Epithelial cell of prostate (primary cell): ENCODE results near the gene STIL.
"Not testable (repeated sequence)": the region's sequence is repeated elsewhere in the genome, so short reads cannot be mapped to it uniquely, and the experiment has no call there.

Experiments
- DNase-seq: peaks from one replicate; pipeline ENCODE4 v3.0.0-alpha.2; 2011; ENCODE audit warnings: low read depth, low spot score
- H3K27ac ChIP-seq: fragments of 450-650 bp; 2 replicates; pipeline ENCODE4 v1.5.1; 2017; ENCODE audit warnings: mild to moderate bottlenecking

STIL gene

GRCh38 chr1:47313915-47314664 is at the start of gene STIL:
Gene STIL (minus strand): TSS chr1:47314147. CDS start chr1:47310319, 3,828 bp downstream.
- DNase-seq, result peak; percentile 99
- peak within 1 kb of the TSS; percentile 87 for H3K27ac ChIP-seq

- no peak overlapping the region for H3K27ac ChIP-seq
- no peak for DNase-seq
Measured at GRCh38 chr1:47362828-47363227, 48.9 kb upstream of the STIL start.

- no peak for DNase-seq
- H3K27ac ChIP-seq, result no peak overlapping the region
Measured at GRCh38 chr1:47361380-47361779, 47.4 kb upstream of the STIL start.

- no peak for DNase-seq
- peak overlapping the region; percentile 17 for H3K27ac ChIP-seq
Measured at GRCh38 chr1:47351305-47351704, 37.4 kb upstream of the STIL start.

GRCh38 chr1:47348246-47348645 is 34.3 kb upstream of the STIL start:
- no peak overlapping the region for H3K27ac ChIP-seq
- no peak for DNase-seq

- no peak overlapping the region for H3K27ac ChIP-seq
Measured at GRCh38 chr1:47347735-47348134, 33.8 kb upstream of the STIL start.

GRCh38 chr1:47346979-47347378 is 33.0 kb upstream of the STIL start:
- not testable (repeated sequence) for DNase-seq, H3K27ac ChIP-seq

More at GRCh38 chr1:47347735-47348134, 33.8 kb upstream of the STIL start:
- no peak for DNase-seq

GRCh38 chr1:47340227-47340626 is 26.3 kb upstream of the STIL start:
- no peak overlapping the region for H3K27ac ChIP-seq
- DNase-seq, result no peak

GRCh38 chr1:47338249-47339077 is 24.5 kb upstream of the STIL start:
- H3K27ac ChIP-seq, result no peak overlapping the region
- no peak for DNase-seq

GRCh38 chr1:47337350-47337749 is 23.4 kb upstream of the STIL start:
- H3K27ac ChIP-seq, result no peak overlapping the region

GRCh38 chr1:47334765-47335435 is 21.0 kb upstream of the STIL start:
- H3K27ac ChIP-seq, result peak overlapping the region; percentile 93
- DNase-seq, result no peak

More at GRCh38 chr1:47337350-47337749, 23.4 kb upstream of the STIL start:
- no peak for DNase-seq

GRCh38 chr1:47333922-47334764 is 20.2 kb upstream of the STIL start:
- H3K27ac ChIP-seq, result peak overlapping the region; percentile 93
- DNase-seq, result no peak

GRCh38 chr1:47333578-47333921 is 19.6 kb upstream of the STIL start, which contains the start of gene CMPK1:
Gene CMPK1 (plus strand): TSS chr1:47333790. CDS start chr1:47333946, 156 bp downstream.
- no peak for DNase-seq
- peak within 1 kb of the TSS; percentile 93 for H3K27ac ChIP-seq

GRCh38 chr1:47332779-47333577 is 19.0 kb upstream of the STIL start:
- DNase-seq, result no peak
- H3K27ac ChIP-seq, result peak overlapping the region; percentile 93

- DNase-seq, result no peak
- no peak overlapping the region for H3K27ac ChIP-seq
Measured at GRCh38 chr1:47331875-47332274, 17.9 kb upstream of the STIL start.

- no peak for DNase-seq
- H3K27ac ChIP-seq, result no peak overlapping the region
Measured at GRCh38 chr1:47330212-47330611, 16.3 kb upstream of the STIL start.

GRCh38 chr1:47328992-47329391 is 15.0 kb upstream of the STIL start:
- DNase-seq, result no peak
- H3K27ac ChIP-seq, result no peak overlapping the region

- peak overlapping the region; percentile 91 for H3K27ac ChIP-seq
- no peak for DNase-seq
Measured at GRCh38 chr1:47326271-47326670, 12.3 kb upstream of the STIL start.

GRCh38 chr1:47325528-47325927 is 11.6 kb upstream of the STIL start:
- H3K27ac ChIP-seq, result peak overlapping the region; percentile 91
- DNase-seq, result peak; percentile 98
